Hepatocyte (in vitro differentiated cells): Measurements from ENCODE around the gene ASMT.

Experiments used
- EZH2 ChIP-seq: fragments of 200-600 bp; sonication (generic); IDR thresholded peaks from 2 replicates; pipeline ENCODE4 v1.6.1; 2016; ENCODE audit warnings: antibody characterized with exemption, mild to moderate bottlenecking, borderline replicate concordance
- TF ChIP-seq, protein P1 (sequence below): fragments of 200-600 bp; sonication (generic); IDR thresholded peaks from 2 replicates; pipeline ENCODE4 v1.5.1; 2016; ENCODE audit warnings: antibody characterized with exemption, mild to moderate bottlenecking; ENCODE audit not compliant: poor library complexity

DNA sequence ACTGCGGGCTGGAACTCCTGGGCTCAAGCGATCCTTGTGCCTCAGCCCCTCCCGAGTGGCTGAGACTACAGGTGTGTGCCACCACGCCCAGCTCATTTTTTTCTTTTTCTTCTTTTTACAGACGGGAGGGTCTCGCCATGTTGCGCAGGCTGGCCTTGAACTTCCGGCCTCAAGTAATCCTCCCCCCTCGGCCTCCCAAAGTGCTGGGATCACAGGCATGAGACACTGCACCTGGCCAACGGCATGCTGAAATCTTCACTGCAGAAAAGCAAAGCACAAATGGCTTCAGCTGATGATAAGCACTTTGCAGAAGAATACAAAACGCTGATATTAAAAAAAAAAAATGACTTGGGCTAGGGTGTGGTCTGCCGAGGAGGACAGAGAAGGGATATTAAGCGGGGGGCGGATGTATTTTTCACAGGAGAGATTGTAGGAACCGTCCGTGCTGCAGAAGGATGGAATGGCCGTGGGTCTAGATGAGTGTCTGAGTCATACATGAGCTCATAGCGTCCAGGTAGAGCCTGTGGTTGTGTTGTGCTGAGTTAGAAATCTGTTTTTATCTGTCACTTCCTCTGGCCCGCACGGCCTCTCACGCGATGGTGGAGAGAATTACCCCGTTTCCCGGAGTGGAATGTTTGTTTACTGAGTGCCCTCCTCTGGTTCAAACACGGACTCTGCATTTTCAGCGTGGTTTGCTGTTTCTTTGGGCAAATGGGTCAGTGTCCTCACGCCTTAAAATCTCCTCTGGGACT is 32.0 kb upstream of the ASMT start:
- TF ChIP-seq, protein P1, sequence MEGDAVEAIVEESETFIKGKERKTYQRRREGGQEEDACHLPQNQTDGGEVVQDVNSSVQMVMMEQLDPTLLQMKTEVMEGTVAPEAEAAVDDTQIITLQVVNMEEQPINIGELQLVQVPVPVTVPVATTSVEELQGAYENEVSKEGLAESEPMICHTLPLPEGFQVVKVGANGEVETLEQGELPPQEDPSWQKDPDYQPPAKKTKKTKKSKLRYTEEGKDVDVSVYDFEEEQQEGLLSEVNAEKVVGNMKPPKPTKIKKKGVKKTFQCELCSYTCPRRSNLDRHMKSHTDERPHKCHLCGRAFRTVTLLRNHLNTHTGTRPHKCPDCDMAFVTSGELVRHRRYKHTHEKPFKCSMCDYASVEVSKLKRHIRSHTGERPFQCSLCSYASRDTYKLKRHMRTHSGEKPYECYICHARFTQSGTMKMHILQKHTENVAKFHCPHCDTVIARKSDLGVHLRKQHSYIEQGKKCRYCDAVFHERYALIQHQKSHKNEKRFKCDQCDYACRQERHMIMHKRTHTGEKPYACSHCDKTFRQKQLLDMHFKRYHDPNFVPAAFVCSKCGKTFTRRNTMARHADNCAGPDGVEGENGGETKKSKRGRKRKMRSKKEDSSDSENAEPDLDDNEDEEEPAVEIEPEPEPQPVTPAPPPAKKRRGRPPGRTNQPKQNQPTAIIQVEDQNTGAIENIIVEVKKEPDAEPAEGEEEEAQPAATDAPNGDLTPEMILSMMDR: no peak
- no peak for TF ChIP-seq EZH2
